ENCODE measurements around the gene CALML6.

CALML6 gene

DNA sequence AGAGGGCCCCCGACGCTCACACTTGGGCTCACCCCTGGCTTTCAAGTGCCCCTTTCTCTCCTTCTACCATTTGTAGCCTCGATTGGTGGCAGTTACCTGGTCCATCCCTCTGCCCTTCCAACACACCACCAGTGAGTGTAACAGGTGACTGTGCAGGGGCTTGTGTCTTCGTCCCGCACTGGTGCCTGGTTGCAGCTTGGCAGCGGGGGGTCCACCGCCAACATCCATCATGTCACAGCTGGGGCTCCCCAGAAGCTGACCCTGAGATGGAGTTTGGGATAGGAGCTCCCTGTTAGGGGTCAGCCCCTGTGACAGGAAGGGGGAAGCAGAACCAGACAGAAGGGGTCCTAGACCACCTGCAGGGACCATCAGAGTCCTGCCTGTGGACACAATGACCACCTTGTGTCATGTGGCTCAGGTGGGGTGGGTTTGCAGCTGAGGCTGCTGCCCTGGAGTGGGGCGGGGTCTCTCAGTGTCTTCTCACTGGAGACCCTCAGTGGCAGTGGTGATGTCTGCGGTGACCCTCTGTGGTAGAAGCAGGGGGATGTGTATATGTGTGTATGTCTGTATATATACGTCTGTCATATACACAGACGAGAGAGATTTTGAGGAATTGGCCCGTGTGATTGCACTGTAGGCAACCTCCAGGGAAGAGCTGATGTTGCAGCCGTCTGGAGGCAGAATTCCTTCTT, 3.6 kb upstream of the CALML6 start:
- DNase-seq (ENCODE audit: low read depth): no peak
- H3K4me3 ChIP-seq (ENCODE audit: low read depth, low read length): no peak overlapping the region
- TF ChIP-seq, protein P1, sequence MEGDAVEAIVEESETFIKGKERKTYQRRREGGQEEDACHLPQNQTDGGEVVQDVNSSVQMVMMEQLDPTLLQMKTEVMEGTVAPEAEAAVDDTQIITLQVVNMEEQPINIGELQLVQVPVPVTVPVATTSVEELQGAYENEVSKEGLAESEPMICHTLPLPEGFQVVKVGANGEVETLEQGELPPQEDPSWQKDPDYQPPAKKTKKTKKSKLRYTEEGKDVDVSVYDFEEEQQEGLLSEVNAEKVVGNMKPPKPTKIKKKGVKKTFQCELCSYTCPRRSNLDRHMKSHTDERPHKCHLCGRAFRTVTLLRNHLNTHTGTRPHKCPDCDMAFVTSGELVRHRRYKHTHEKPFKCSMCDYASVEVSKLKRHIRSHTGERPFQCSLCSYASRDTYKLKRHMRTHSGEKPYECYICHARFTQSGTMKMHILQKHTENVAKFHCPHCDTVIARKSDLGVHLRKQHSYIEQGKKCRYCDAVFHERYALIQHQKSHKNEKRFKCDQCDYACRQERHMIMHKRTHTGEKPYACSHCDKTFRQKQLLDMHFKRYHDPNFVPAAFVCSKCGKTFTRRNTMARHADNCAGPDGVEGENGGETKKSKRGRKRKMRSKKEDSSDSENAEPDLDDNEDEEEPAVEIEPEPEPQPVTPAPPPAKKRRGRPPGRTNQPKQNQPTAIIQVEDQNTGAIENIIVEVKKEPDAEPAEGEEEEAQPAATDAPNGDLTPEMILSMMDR (IDR thresholded peaks at IDR 0.05; ENCODE audit: control insufficient read depth, extremely low read depth, insufficient read depth): no peak

DNA sequence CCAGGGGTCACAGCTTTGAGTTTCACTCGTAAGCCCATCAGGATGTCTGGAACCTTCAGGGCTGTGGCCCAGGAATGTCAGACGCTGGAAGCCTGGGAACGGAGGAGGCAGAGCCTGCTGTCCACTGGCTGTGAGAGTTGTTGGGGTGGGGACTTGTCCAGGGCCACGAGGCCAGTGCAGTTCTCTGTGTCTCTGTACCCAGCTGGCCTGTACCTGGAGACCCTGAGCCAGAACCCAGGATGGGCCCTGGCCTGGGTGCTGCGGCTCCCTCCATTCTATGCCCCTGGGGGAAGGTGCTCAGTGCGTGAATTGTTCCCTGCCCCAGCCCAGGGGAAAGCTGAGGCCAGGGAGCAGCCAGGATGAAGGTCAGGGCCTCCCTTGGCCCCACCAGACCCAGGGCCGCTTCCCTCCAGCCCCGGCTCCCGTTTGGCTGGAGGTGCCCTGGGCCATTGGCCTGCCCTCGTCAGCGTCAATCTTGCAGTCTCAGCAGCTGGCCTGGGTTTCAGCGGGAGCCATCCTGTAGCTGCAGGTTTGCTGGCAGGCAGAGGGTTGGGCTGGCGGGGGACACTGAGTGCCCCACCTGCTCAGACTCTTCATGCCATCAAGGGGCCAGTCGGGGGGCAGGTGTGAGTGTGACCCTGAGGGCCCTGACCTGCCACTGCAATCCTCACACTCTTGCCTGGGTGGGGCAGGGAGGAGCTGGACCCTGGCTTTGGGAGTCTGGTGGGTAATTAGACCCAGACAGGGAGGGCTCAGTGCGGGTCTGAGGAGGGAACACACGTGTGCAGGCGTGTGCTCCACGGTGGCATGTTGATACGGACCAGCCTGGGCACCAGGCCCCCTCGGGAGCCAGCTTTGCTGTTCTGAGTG, 724 bp upstream of the CALML6 start:
- no peak overlapping the region for H3K4me3 ChIP-seq (ENCODE audit: low read depth, low read length)
- TF ChIP-seq, protein P1 (IDR thresholded peaks at IDR 0.05; ENCODE audit: control insufficient read depth, extremely low read depth, insufficient read depth): no peak
- DNase-seq (ENCODE audit: low read depth): no peak

DNA sequence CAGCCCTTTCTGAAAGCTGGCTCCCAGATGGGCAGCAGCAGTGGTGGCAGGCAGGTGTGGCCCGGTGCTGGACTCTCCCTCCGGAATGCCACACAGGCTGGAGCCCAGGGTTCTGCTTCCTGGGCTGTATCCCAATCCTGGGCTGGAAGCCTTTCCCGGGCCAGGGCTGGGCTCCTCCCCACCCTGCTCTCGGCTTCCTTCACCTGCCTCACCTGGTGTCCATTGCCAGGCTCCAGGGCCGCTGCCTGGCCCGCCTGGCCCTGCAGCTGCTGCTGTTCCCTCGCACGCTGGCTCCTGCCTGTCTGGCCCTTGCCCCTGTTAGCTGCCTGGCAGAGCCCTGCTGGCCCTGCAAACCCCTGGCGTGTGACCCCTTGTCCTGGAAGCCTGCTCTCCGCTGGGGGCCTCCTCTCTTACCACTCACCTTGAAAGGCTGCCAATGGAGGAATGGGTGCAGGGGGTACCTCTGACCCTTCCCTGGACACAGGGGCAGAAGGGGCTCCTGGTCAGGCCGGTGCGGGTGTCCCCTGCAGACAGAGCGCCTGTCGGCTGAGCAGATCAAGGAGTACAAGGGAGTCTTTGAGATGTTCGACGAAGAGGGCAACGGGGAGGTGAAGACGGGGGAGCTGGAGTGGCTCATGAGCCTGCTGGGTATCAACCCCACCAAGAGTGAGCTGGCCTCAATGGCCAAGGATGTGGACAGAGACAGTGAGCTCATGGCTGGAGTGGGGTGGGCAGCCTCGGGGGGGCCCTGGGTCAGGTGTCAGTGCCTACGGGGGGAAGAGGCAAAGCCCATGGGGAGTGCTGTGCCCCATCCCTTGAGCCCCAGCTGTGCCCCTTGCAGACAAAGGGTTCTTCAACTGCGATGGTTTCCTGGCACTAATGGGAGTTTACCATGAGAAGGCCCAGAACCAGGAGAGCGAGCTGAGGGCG, 1.1 kb downstream of the CALML6 start:
- no peak overlapping the region for H3K4me3 ChIP-seq (ENCODE audit: low read depth, low read length)
- TF ChIP-seq, protein P1 (IDR thresholded peaks at IDR 0.05; ENCODE audit: control insufficient read depth, extremely low read depth, insufficient read depth): no peak
- no peak for DNase-seq (ENCODE audit: low read depth)

DNA sequence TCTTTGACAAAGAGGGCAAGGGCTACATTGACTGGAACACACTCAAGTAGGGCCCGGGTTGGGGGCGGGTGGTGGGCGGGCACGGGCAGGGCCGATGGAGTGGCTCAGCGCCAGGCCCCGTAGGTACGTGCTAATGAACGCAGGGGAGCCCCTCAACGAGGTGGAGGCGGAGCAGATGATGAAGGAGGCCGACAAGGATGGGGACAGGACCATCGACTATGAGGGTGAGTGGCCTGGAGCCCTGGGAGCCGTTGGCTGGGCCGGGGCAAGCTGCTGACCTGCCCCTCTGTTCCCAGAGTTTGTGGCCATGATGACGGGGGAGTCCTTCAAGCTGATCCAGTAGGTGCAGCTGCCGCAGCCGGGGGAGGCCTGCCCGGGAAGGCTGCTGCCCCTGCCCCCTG, 1.8 kb downstream of the CALML6 start:
- TF ChIP-seq, protein P1 (IDR thresholded peaks at IDR 0.05; ENCODE audit: control insufficient read depth, extremely low read depth, insufficient read depth): no peak
- H3K4me3 ChIP-seq (ENCODE audit: low read depth, low read length): no peak overlapping the region
- DNase-seq (ENCODE audit: low read depth): no peak

DNA sequence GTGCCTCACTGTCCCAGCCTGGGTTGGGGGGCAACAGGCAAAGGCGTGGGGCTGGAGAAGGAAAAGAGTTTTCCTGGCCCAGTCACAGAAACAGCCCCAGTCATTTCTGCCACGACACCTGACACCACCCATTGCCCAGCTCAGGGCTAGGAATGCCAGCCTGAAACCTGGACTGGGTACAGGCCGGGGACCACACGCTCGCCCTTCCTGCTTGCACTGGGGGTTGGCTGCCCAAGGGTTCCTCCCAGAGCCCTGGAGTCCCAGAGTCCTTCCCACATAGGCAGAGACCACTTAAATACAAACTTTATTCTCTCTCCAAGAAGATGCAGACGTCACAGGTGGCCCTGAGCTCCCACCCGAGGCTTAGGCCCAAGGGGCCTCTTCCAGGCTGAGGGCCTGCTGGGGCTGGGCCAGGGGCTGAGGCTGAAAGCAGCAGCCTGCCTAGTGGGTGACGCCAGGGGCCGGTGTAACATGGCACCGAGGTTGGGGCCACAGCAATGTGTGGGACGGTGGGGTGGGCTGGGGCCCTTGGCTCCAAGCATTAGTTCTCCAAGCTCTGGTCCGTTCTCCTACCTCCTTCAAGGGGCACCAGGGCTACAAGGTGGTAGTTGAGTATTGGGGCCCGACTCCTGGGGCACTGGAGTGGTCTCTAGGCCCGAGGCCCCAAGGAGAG, 2.4 kb downstream of the CALML6 start:
- DNase-seq (ENCODE audit: low read depth): no peak
- no peak overlapping the region; the same call in 1 of the 2 replicates for H3K4me3 ChIP-seq (ENCODE audit: low read depth, low read length)
- TF ChIP-seq, protein P1 (IDR thresholded peaks at IDR 0.05; ENCODE audit: control insufficient read depth, extremely low read depth, insufficient read depth): no peak
